NOMO-1 (cell line): ENCODE measurements around the gene UBE3B.

Source experiments
- DNase-seq, 2 experiments: peaks; one replicate each; lab custom pipeline; 2025; ENCODE audit not compliant: unreplicated experiment in 2 of 2; lab: John Stamatoyannopoulos, UW

The UBE3B gene

DNA sequence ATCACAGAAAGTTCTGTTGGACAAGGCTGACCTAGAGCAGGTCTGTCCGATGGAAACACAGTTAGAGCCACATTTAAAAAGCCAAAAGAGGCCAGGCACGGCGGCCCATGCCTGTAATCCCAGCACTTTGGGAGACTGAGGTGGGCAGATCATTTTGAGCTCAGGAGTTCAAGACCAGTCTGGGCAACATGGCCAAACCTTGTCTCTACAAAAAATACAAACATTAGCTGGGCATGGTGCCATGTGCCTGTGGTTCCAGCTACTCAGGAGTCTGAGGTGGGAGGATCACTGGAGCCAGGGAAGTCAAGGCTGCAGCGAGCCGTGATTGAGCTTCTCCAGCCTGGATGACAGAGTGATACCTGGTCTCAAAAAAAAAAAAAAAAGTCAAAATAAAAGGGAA lies 14.9 kb downstream of the UBE3B start:
- DNase-seq: no peak

DNA sequence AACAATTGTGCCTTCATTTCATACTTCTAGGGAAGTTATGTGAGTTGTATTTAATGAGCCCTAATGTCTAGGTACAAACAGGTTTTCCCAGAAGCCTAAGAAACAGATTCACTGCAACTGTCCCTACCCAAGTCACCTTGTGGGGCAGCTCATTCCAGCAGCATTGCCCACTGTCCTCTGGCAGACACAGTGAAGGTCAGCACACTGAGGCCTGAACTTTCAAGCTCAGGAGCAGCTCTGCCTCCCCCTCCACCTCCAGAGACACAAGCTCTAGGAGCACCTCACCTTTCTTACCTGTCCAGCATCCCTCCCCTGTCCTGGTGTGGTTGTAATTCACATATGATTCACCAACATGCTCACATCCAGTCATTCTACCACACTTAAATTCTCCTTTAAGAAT lies 15.7 kb downstream of the UBE3B start:
- DNase-seq: no peak

DNA sequence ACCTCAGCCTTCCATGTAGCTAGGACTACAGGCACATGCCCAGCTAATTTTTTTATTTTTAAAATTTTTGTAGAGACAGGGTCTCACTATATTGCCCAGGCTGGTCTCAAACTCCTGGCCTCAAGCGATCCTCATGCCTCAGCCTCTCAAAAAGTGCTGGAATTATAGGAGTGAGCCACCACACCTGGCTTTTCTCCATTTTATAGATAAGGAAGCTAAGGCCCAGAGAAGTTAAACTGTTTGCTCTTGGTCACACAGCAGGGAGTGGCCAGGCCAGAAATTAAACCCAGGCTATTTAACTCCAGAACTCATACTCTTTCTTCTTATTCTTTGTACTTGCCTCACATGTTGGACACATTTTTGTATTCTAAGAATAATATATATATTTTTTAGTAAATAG lies 16.5 kb downstream of the UBE3B start:
- no peak for DNase-seq

DNA sequence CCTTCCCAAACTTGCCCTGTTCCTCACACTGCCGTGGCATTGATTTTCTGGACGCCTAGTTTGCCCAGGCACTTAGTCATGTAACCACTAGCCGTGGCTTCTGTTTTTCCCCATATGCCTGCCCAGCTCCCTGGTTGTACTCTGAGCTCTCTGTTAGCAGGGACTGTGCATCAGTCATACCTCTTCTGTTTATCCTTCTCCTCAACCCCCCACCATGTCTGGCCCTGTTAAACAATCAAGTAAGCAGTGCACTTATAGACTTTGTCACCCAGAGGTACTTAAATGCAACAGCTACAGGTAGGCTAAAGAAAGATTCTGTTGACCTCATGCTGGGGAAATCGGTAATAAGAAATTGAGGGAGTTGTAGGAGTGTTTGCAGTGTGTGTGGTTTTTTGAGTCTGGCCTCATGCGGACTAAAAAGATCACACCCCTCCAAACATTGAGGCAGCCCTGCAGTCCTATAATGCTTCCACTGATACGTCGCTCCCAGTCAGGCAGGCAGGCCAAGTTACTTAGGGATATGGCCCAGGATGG lies 17.0 kb downstream of the UBE3B start:
- DNase-seq: no peak

DNA sequence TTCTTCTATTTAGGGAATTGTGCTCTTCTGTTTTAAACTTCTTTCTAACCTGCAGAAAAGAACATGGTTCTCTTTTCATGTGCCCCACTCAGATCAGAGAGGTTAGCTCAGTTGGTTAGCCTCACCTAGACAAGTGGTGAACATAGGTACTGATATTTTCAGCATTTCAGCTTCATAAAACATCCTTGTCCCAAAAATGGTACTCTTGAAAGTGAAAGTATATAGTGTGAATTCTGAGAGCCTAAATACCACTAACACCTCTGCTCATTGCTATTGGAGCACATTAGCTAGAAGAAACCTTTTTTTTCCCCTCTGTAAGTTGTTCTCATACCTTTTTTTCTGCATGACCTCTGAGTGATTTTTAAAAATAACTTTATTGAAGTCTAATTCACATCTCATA lies 17.6 kb downstream of the UBE3B start:
- DNase-seq: no peak

DNA sequence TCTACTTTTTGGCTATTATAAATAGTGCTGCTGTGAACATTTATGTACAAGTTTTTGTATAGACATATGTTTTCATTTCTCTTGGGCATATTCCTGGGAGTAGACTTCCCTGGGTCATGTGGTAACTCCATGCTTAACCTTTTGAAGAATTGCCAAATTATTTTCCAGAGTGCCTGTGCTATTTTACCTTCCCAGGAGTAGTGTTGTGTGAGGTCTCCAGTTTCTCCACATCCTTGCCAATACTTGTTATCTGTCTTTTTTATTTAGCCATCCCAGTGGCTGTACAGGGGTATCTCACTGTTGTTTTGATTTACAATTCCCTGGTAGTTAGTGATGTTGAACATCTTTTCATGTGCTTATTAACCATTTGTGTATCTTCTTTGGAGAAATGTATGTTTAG lies 18.9 kb downstream of the UBE3B start:
- no peak for DNase-seq

DNA sequence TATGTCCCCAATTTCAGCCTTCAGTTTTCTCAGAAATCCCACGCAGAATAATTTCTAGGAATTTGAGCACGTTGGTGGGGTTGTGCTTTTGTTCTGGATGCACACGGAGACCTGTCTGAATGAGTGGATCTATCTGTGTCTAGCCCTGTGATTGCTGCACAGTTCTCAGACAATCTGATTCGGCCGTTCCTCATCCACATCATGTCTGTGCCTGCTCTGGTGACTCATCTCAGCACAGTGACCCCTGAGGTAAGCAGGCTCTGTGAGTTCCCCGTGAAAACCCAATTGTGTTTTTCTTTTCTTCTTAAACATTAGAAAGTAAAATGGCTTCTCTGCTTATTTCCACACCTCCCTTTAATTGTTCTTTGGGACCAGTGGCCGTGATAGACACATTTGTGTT lies 20.2 kb downstream of the UBE3B start:
- DNase-seq: no peak

DNA sequence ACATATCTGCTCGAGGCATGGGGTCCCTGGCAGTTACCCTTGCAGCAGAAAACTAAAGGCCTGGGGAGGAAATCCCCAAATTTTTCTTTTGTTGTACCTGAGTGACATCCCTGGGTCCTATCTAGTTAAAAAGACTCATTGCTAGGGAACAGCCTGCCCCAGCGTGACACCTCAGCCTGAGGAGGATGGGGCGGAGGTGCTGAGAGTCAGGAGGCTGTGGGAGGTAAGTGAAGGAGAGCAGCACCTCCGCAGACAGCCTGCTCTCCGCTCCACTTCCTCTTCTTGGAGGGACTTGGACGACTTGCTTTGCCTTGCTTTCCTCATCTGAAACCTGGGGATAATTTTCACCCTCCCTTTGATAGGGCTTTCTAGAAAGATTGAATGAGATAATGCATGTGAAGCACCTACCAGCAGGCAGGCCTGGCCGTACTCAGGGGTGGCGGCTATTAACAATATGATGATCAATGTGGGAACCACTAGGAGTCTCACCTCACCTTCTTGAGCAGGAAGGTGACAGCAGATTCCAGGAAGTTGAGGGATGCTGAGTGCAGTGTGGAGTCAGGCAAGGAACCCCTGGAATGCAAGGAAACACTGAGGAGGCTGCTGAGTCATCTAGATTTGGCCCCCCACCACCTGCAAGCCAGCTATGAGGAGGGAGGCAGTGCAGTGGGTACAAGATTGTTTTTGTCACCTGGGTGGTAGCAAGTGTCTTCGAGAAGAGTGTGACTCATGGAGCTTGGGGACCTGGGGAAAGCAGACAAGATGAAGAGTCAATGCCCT lies 23.2 kb downstream of the UBE3B start:
- DNase-seq: no peak

DNA sequence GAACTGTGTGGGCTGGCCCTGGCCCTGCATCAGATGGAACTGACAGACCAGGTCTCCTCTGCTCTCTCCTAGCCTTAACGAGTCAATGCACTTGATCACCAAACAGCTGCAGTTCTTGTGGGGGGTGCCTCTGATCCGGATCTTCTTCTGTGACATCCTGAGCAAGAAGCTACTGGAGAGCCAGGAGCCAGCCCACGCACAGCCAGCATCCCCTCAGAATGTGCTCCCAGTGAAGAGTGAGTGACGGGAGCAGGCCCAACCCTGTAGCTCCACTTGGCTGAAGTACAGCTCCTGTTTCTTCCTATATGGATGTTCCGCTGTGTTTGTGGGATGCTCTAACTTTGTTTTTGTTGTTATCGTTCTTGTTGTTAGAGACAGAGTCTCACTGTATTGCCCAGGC lies 23.9 kb downstream of the UBE3B start:
- no peak for DNase-seq

DNA sequence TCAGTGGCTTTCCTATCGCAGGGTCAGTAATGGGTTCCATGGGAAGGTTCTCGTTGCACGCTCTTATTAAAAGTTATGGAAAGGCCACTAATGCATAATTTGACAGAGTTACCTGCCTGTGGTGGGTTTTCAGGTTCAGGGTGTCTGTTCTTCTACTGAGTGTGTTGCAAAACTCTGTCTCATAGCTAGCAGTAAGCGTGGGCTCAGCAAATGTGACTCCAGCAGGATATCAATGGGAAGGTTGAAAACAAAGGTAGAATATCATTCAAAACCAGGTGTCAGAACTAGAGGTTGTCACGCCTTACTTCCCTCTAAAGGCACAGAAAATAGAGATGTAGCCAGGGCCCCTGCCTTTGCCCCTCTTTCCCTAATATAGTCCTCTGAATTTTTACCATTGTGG lies 24.9 kb downstream of the UBE3B start:
- no peak for DNase-seq

DNA sequence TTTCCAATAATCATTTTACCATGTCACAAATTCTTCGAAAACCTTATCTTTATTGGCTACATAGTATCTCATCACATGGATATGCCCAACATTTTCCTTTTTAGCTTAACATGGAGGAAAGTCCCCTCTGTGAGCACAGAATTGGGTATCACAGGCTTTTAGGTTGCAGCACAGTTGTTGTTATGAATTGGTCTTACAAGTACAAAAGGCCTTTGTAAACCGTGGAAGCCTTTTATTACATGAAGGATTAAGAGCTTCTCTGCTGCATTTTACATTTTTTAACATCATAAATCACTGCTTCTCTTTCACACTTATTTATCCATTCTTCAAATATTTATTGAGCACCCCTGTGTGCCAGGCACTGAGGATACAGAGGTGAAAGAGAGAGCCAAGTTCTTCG lies 26.2 kb downstream of the UBE3B start:
- no peak for DNase-seq

DNA sequence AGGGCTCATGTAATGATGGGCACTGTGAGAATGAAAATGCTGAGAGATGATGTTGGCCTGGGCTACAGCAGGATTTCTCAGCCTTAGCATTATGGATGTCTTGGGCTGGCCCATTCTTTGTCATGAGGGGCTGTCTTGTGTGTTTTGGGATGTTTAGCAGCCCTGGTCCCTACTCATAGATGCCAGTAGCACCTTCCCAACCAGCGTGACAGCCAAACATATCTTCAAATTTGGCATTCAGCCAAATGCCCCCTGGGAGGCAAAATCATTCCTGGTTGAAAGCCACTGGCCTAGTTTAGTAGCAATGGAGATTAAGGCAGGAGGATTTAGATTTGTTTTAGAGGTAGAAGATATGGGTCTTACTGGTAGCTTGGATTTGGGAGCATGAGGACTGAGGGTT lies 26.6 kb downstream of the UBE3B start:
- DNase-seq: no peak

DNA sequence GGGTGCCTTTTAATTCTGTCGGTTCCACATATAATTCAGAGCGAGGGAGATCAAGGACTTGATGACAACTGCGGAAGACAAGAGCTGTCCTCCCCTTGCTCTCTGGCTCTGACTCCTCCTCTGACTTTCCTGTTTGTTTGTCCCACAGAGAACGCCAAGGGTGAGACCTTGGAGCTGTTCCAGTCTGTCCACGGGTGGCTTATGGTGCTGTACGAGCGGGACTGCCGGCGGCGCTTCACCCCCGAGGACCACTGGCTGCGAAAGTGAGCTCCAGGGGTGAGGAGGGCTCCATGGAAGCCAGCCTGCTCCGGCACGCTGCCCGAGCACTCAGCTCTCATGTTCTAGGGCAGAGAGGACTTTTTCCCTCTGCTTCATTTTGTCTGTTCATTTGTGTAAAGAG lies 32.8 kb downstream of the UBE3B start:
- no peak for DNase-seq

DNA sequence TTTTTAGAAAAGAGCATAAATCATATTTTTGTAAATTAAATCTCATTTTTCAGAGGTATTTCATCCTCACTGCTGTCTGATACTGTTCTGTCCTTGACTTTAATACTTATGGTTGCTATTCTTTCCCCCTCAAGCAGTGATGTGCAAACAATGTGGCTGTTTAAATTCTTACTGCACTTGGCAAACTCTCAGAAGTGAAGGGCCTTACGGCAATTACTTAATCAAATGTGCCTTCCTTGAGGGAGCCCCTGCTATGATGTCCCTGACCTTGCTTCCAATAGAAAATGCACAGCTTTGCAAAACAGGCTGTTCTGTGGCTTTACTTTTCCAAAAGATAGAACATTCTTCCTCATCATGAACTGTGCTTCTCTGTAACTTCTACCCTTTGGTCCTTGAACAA lies 35.2 kb downstream of the UBE3B start:
- DNase-seq: no peak

DNA sequence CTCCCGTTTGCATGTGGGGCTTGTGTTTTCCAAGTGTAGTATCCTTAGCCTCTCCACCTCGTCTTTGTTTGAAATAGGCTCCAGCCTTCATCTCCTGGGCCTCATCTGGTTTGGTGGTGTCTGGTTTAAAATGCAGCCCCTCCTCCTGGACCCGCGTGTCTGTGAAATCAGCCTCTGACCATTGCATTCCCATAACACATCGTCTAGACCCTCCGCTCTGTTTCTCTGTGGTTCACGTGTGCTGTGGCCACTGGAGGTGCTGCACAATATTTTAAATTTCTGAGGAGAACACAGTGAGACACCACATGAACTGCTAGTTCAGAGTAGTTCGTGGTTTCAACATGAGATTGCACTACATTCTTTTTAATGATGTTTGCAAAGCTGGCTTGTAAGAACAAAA lies 35.6 kb downstream of the UBE3B start:
- DNase-seq: no peak

DNA sequence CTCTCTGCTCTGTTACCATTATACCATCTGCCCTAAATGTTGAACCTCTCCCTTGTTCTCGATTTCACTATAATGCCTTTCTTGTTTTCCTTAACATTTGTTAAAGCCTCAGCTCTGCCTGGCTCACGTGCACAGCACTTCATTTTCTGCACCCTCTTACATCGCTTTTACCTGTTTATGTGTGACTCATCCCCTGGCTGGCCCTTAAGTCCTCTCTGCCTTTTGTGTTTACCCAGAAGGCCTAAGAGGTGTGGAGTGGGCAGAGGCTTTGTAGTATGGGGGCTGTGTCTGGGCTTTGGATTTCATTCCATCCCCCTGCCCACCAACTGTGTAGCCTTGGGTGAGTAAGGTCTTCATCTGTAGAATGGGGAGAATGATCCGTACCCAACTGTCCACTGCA lies 36.5 kb downstream of the UBE3B start:
- no peak for DNase-seq

DNA sequence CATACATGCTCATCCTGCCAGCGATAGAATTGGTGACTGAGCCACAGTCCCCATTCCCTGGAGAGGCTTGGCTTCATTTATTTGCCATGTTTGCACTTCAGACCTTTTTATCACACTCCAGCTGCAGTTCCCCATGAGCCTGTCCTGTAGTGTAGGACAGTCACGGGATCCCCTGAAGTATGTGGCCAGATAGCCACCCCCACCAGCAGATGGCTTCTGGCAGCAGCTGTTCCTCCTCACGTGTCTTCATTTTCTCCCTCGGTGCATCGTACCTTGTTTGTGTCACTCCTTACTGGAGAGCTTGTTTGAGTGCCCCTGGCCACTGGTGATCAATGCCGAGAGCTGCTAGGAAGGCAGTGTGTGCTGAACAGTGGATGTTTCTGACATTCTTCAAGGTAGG lies 40.2 kb downstream of the UBE3B start:
- DNase-seq: no peak

DNA sequence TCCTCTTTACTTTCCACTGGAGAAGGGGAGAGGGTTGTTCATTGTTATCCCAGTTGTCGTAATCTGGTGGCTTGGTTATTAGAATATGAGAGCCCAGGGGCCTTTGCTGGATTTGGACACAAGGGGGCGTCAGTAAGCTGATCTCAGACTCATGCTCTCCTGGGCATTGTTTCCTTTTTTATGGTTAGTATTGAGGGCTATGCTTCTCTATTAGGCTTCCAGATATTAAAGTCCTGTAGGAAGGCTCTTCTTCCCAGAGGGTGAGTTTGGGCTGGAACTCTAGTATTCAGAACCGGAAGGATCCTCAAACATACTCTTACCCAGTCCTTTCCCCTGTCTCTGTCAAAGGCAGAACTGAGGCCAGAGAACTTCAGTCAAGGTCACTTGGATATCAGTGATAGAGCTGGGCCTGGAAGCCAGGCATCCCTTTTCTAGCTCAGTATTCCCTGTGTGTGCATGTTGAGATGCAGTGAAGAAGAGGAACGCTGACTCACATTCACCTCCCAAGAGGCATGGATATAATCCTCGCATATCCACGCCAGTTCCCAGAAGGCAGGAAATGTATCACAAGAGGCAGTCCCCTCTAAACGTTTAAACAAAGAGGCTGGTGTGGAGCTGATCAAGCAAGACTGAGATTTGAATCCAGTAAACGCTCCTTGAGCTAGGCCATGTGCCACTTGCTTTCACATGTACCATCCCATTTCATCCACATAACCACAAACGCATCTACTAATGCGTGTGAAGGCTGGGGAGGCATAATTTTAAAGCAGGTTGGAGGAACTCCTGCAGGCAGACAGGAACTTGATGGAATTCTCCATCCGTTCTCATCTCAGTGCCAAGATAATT lies 41.6 kb downstream of the UBE3B start:
- DNase-seq: peak in 1 of 2 experiments; percentile 35

DNA sequence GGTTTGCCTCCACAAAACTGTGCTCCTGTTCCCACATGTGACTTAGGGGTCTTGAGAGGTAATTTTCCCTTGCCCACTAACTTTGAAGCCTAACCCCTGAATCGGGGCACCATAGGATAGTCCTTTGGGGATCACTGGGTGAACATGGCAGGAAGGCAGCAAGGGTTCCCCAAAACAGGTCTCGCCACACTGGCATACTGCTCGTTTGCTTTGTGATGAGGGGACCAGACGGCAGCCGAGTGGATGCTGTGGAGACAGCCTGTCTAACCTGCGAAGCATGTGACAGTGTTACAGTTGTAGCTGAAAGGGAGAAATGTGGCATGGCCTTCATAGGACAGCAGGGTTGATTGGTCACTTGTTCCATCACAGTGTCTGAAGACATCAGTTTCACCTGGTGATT lies 42.4 kb downstream of the UBE3B start:
- DNase-seq: no peak

DNA sequence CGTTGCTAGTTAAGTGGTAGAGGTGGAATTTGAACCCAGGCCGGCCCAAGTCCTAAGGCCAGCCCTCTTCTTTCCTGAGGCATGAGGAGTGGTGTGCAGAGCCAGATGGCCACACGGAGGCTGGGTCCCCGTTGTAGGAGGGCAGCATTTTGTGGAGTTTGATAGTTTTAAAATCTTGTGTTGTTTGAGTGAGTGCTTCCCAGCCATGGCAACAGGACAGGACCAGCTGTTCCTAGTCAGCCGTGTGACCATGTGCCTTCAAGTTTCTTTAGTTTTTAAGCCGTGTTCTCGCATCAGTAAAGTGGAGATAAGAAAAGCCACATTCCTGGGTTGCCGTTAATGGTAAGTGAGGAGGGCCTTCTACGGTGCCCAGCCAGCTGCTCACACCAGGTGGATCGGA lies 44.4 kb downstream of the UBE3B start:
- no peak for DNase-seq

DNA sequence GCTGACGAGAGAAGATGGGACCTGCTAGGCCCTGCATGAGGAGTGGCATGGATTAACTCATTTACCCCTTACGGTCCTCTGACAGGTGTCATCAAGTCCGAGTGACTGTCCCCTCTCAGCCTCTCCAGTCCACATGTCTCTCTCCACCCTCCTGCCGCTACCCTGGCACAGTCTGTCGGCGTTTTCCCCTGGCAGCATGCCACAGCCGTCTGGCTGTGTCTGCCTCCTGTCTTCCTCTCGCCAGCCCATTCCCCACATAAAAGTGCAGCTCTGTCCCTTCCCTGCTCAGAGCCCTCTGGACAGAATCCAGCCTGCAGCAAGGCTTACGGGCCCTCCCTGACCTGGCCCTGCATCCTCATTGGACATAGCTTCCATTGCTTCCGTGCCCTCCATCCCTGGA lies 45.6 kb downstream of the UBE3B start:
- no peak for DNase-seq

DNA sequence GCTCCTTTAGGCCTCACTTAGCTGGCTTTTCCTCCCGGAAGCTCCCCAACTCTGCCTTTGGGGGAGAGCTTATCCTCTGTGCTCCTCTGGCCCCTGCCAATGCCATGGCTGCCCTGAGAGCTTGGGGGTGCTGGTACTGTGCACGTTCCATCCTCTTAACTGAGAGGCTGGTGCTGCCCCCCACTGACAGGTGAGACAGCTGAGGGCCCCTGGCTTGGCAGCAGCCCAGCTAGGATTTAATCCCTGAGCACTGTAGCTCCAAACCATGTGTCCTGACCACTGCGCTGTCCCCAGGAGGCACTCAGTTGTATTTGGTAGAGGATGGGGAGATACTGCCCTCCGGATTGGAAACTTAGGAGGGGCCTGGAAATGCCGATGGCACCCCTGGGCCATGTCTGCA lies 46.1 kb downstream of the UBE3B start:
- DNase-seq: no peak
